Left lobe of liver (tissue), 2 donors: ENCODE results near the gene TBX15. TPM values are rescaled to one million over a fixed set of nuclear protein-coding genes. Genes with fewer than 3 reads are reported as not detected.

Source experiments
- ATAC-seq: fragments of 200-7000 bp; cut with Tn5 transposase; one replicate; pipeline ENCODE4 v1.9.1; 2020; ENCODE audit warnings: mild to moderate bottlenecking, moderate library complexity
- DNase-seq: peaks from one replicate; pipeline ENCODE4 v3.0.0-alpha.2; 2020; ENCODE audit warnings: low spot score
- total RNA-seq: library from RNA; stranded (reverse); gene quantifications from one replicate; pipeline ENCODE4 v1.2.1, GENCODE V29; 2021
- donor health status: DM: no; HTN: no; CAD: no; lungs with moderate emphysema.
- donor health status: DM: no; HTN: yes; CAD: no.

TBX15 gene
- total RNA-seq = 15.0 TPM

GRCh38 chr1:118988186-118989005 is at the start of gene TBX15:
Gene TBX15 (minus strand): TSS chr1:118988343. CDS start chr1:118987795, 548 bp downstream.
- ATAC-seq = no peak
- no peak for DNase-seq

GRCh38 chr1:119034359-119034758 is 46.2 kb upstream of the TBX15 start:
- no peak for DNase-seq
- no peak for ATAC-seq

DNA sequence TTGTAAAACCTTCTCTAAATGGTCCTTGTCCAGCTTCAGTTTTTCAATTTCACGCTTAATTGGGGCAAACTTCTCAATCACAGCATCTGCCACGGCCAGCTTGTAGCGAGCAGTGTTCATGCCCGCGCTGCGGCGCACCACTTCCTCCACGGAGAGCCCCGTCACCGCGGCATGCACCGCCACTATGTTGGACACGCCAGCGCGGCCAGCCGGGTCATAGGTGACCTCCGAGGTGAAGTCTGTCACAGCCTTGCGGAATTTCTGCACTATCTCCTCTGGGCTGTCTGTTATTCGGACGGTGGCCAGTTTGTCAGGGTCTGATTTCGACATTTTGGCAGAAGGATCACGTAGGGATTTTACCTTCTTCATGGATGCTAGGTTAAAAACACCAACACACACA is 44.8 kb upstream of the TBX15 start:
- no peak for ATAC-seq

DNA sequence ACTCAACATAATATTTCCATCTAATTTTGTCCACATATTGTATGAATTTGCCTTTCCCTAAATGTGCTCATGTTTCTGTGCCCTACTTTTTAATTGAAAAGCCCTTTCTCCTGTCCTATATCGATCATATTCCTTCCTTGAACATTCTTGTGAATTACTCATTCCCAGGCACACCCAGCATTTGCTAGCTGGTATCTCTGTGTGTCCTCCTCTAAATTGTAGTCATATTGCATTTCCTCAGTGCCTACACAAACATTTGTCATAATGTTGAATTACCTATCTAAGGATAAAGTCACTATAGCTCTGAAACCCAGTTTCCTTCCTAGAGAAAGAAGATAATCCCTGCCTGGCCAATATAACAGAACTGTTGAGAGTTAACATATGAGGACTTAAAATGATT is 39.6 kb upstream of the TBX15 start:
- DNase-seq (no peak), ATAC-seq (no peak)

More for the DNA sequence above, 44.8 kb upstream of the TBX15 start:
- DNase-seq = no peak

- no peak for ATAC-seq
- no peak for DNase-seq
These were observed 38.8 kb upstream of the TBX15 start for GRCh38 chr1:119026956-119027355.

GRCh38 chr1:119015547-119015946 is 27.4 kb upstream of the TBX15 start:
- DNase-seq (no peak), ATAC-seq (no peak)

DNA sequence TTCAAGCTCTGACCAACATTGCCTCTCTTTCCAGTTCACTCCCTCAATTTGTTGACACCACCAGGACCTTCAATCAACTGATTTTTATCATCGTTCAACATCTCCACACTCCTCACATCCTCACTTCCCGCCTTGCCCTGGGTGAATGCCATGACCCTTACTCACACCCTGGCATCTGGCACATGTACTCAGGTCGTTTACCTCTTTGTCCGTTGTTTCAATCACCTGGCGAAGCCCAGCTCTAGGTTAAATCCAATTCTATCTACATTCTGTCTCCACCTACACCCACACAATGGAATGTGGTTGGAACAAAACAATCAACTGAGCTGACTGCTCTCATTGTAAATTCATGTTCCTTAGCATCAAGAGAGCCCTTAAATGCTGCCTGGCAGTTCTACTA is 24.2 kb upstream of the TBX15 start:
- no peak for DNase-seq
- no peak for ATAC-seq

DNA sequence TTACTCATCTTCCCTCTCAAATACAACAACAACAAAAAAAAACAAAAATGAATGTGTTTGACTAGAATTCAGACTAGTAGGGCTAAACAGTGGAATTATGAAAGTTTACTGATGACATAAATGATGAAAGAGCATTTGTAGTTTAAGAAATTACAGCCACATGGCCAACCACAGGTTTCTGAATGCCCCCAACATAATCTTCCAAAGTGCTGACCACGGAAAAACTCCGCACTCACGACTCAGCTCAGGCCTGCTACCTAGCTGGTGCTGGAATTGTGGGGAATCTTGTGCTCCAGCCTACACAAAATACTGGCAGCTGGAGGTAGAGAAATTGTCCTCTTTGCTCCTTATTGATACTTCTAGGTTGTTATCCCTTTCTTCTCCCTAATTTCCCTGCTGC is 23.6 kb upstream of the TBX15 start:
- no peak for DNase-seq
- ATAC-seq = no peak

- DNase-seq (no peak), ATAC-seq (no peak)
These were observed 23.0 kb upstream of the TBX15 start for GRCh38 chr1:119011116-119011515.

GRCh38 chr1:119010201-119010600 is 22.1 kb upstream of the TBX15 start:
- ATAC-seq (no peak), DNase-seq (no peak)

DNA sequence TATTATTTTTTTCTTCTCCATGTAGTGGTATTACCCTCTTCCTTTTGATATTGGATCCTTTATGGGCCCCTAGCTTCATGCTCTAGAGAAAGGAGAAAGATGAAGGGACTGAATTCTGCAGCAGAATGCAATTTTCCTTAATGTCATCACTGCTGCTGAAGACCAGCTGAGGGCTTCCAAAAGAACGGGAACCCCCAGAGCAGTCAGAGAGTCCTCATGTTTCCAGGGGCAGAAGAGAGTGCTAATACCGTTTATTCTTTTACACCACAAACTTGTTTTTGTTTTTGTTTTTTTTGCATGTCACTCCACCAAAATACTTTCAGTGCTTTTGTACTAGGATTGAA is 21.1 kb upstream of the TBX15 start:
- ATAC-seq = no peak
- DNase-seq = no peak

GRCh38 chr1:119008483-119009311 is 20.6 kb upstream of the TBX15 start:
- DNase-seq (no peak), ATAC-seq (peak; percentile 91)

DNA sequence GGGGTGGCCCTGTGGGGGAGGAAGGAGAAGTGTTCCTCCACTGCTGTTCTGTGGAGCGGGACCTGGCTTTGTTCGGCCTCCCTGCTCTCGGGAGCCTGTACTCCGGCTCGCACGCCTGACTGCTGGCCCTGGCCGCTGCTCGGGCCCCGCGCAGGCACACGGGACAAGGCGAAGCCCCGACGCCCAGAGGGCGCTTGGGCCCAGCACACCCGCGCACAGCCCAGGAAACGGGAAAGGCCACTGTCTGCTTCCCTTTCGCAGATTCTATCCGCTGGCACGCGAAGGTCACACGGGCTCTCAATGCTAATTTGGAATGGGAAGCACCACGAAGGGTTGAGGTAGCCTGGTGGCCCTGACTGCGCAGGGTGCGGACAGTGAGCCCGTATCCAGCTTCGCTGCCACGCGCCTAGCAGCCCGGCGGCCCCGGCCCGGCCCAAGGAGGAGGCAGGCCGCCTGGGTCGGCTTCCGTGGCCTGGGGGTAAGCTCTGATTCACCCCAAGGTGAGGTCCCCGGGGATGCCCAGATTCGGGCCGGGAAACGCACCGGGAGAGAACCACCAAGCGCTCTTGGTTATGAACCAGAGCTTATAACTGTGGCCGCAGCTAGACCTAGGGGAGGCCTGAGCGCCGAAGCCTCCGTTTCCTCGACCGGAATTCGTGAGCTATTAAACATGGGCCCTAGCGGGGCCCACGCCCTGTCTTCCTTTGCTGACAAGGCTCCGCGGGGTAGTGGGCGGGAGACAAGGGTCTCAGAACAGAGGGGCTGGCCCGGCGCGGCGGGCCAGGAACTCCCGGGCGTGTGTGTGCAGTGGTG is 19.7 kb upstream of the TBX15 start:
- DNase-seq = no peak
- peak; percentile 65 for ATAC-seq

DNA sequence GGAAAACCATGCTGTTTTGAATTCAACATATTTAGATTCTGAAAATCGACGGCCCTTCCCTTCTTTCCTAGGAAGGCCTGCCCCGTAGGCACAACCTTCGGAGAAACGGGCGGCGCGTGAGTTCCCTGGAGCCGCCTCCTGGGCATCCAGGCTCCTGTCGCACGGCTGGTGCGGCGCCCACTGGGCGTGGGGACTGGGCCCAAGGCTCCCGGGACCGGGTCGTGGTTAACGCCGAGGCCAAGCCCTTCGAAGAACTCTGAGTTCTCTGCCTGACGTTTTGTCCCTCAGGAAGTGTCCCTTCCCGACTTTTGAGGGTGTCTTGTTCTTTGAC is 19.2 kb upstream of the TBX15 start:
- DNase-seq (no peak), ATAC-seq (no peak)

- ATAC-seq (no peak), DNase-seq (no peak)
These were observed 18.5 kb upstream of the TBX15 start for GRCh38 chr1:119006406-119007279.

- DNase-seq = no peak
- ATAC-seq = no peak
These were observed 17.7 kb upstream of the TBX15 start for GRCh38 chr1:119005724-119006405.

GRCh38 chr1:119004781-119005180 is 16.6 kb upstream of the TBX15 start:
- DNase-seq (no peak), ATAC-seq (no peak)

DNA sequence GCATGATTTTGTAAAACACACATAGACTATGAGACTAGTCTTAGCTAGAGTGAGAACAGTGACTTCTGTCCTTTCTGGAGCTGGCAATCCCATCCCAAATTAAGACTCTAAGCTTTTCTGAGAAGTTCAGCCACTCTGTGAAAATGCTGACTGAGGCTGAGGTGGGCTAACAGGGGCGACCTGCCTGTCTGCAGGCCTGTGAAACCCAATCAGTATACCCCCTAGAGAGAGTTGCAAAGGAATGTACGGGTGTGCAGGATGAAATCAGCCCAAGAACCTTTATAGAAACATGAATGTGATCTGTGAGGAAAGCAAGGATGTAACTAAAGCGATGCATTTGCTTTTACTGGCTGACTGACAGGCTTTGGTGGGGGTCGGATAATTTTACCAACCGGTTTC is 16.0 kb upstream of the TBX15 start:
- no peak for ATAC-seq
- DNase-seq = no peak

DNA sequence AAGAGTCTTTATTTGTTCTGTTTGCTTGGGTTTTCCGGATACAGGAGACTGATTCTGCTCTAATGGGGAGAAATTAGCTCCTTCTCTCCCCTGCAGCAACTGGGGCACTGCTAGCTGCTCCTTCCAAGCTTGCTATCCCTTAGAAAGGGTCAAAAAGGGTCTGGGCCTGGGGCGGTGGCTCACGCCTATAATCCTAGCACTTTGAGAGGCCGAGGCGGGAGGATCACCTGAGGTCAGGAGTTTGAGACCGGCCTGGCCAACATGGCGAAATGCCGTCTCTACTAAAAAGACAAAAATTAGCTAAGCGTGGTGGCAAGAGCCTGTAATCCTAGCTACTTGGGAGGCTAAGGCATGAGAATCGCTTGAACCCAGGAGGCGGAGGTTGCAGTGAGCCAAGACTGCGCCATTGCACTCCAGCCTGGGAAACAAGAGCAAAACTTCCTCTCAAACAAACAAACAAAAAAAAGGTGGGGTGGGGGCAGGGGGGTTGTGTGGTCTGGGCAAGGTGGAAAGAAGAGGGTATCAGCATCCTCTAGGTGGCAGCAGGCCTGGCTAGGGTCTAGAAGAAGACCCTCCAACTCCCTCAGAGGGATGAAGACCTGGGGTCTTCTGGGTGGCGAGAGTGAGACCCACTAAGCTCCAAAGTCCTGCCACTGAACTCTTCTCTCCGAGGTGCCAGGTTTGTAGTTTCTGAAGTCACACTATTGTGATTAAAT is 15.4 kb upstream of the TBX15 start:
- no peak for DNase-seq
- ATAC-seq = no peak
